ENCODE results near the gene CDH22.

The CDH22 gene

GRCh38 chr20:46317685-46318177, 9.4 kb upstream of the CDH22 start:
- no peak for DNase-seq

GRCh38 chr20:46316984-46317684, 8.8 kb upstream of the CDH22 start:
- DNase-seq: no peak

- DNase-seq: no peak
These were observed 7.0 kb upstream of the CDH22 start for GRCh38 chr20:46315311-46315710.

- no peak for DNase-seq
These were observed 4.9 kb upstream of the CDH22 start for GRCh38 chr20:46312945-46313861.

- DNase-seq: no peak
These were observed 4.0 kb upstream of the CDH22 start for GRCh38 chr20:46312075-46312944.

- no peak for DNase-seq
These were observed 3.4 kb upstream of the CDH22 start for GRCh38 chr20:46311719-46312074.

GRCh38 chr20:46311039-46311650, 2.8 kb upstream of the CDH22 start:
- DNase-seq: no peak

- no peak for DNase-seq
These were observed 1.6 kb upstream of the CDH22 start for GRCh38 chr20:46309945-46310344.

GRCh38 chr20:46307999-46308257, 370 bp downstream of the CDH22 start:
- DNase-seq: no peak

GRCh38 chr20:46307139-46307998, 929 bp downstream of the CDH22 start:
- DNase-seq: peak; percentile 59

- no peak for DNase-seq
These were observed 1.6 kb downstream of the CDH22 start for GRCh38 chr20:46306743-46307138.

- DNase-seq: no peak
These were observed 2.3 kb downstream of the CDH22 start for GRCh38 chr20:46305973-46306360.

GRCh38 chr20:46305331-46305972, 2.8 kb downstream of the CDH22 start:
- no peak for DNase-seq

- DNase-seq: no peak
These were observed 3.4 kb downstream of the CDH22 start for GRCh38 chr20:46304852-46305251.

GRCh38 chr20:46304361-46304760, 3.9 kb downstream of the CDH22 start:
- no peak for DNase-seq

- no peak for DNase-seq
These were observed 4.9 kb downstream of the CDH22 start for GRCh38 chr20:46303176-46303956.

- DNase-seq: no peak
These were observed 6.2 kb downstream of the CDH22 start for GRCh38 chr20:46302106-46302505.

GRCh38 chr20:46300281-46300680, 8.0 kb downstream of the CDH22 start:
- DNase-seq: no peak

GRCh38 chr20:46299078-46299477, 9.2 kb downstream of the CDH22 start:
- no peak for DNase-seq

- no peak for DNase-seq
These were observed 9.9 kb downstream of the CDH22 start for GRCh38 chr20:46298374-46298773.

Measured in femur (tissue), 1 donor.